MCF 10A (cell line): ENCODE measurements around the gene SETBP1. TPM values are rescaled to one million over a fixed set of nuclear protein-coding genes. Genes with fewer than 3 reads are reported as not detected.

Experiments
- Bru-seq: library from RNA; stranded (reverse); fragments of 400-500 nt; gene quantifications from one replicate; lab custom pipeline; 2021; lab: Mats Ljungman, UMichigan
- BruChase-seq, 2 experiments: library from RNA; stranded (reverse); fragments of 400-500 nt; gene quantifications; one replicate each; lab custom pipeline; 2021; lab: Mats Ljungman, UMichigan
- BruUV-seq: library from RNA; stranded (reverse); fragments of 400-500 nt; replicated peaks from 2 replicates; lab custom pipeline; 2021; lab: Mats Ljungman, UMichigan
- CTCF ChIA-PET: fragments of 300-600 bp; sonication (Branson Sonifier 250); formaldehyde crosslinking; extraction: SDS; loops from one replicate; lab custom pipeline; 2021; ENCODE audit warnings: antibody characterized with exemption, inconsistent platforms; lab: Yijun Ruan, JAX
- POLR2A ChIA-PET: fragments of 300-600, 350-650 bp; sonication (Branson Sonifier 250); formaldehyde crosslinking; extraction: SDS; loops from one replicate; lab custom pipeline; 2020; ENCODE audit warnings: antibody characterized with exemption, inconsistent platforms; lab: Yijun Ruan, JAX
- DNase-seq: peaks from one replicate; pipeline ENCODE4 v3.0.0-alpha.2; 2018; ENCODE audit not compliant: unreplicated experiment
- H3K27ac Mint-ChIP-seq: one replicate; pipeline ENCODE4 v1.8.0; 2022; ENCODE audit warnings: mild to moderate bottlenecking, low read depth, mixed read lengths; ENCODE audit not compliant: unreplicated experiment
- H3K27me3 Mint-ChIP-seq: one replicate; pipeline ENCODE4 v1.8.0; 2022; ENCODE audit warnings: mixed read lengths; ENCODE audit not compliant: insufficient read depth, unreplicated experiment
- H3K36me3 Mint-ChIP-seq: one replicate; pipeline ENCODE4 v1.8.0; 2022; ENCODE audit warnings: mild to moderate bottlenecking, moderate library complexity, mixed read lengths; ENCODE audit not compliant: insufficient read depth, unreplicated experiment
- H3K4me1 Mint-ChIP-seq: one replicate; pipeline ENCODE4 v1.8.0; 2022; ENCODE audit warnings: mixed read lengths; ENCODE audit not compliant: insufficient read depth, unreplicated experiment
- H3K4me3 Mint-ChIP-seq: one replicate; pipeline ENCODE4 v1.8.0; 2022; ENCODE audit warnings: mild to moderate bottlenecking, moderate library complexity, mixed read lengths; ENCODE audit not compliant: unreplicated experiment
- H3K9me3 Mint-ChIP-seq: one replicate; pipeline ENCODE4 v1.8.0; 2022; ENCODE audit warnings: mixed read lengths; ENCODE audit not compliant: unreplicated experiment
- CTCF ChIP-seq: fragments of 200-600 bp; IDR thresholded peaks from one replicate; pipeline ENCODE4 v1.8.0; 2022; ENCODE audit warnings: antibody characterized with exemption, mild to moderate bottlenecking; ENCODE audit not compliant: unreplicated experiment
- intact Hi-C: fragments of 100-400 bp; cut with micrococcal nuclease; formaldehyde crosslinking; loops from 2 replicates; pipeline ENCODE4 v1.14.1; 2022
- long read RNA-seq: library from polyadenylated mRNA; stranded (forward); transcript quantifications from one replicate; pipeline ENCODE4 v2.0.0, GENCODE V29; 2022
- total RNA-seq: library from RNA; stranded (reverse); gene quantifications from 2 replicates; pipeline ENCODE4 v1.2.3, GENCODE V29; 2022

SETBP1 gene
- total RNA-seq (4.8 and 4.9 TPM in 2 replicates), Bru-seq, nascent RNA (percentile 49 among the genes with signal in this experiment), BruChase-seq, experiment 1, labeled RNA remaining after a 6-hour chase (percentile 44 among the genes with signal in this experiment), BruChase-seq, experiment 2, labeled RNA remaining after a 2-hour chase (percentile 46 among the genes with signal in this experiment)
- long read RNA-seq, partial matches to known transcripts, result 0 of 3 reads
- long read RNA-seq, other reads (novel, unspliced or antisense), result 3 of 3 reads

- H3K4me3 Mint-ChIP-seq, result peak within 1 kb of the TSS; percentile 71
- H3K27ac Mint-ChIP-seq, result peak within 1 kb of the TSS; percentile 31
- no TSS peak for BruUV-seq
- H3K27me3 Mint-ChIP-seq, result no peaks in the 10 kb centered on the region
- POLR2A ChIA-PET, result interaction anchor here (0.6 kb wide), 1 partner anchor 542 kb away, joined by 3 read pairs; no protein-coding TSS in a partner anchor
- CTCF ChIA-PET, result interaction anchor here (0.5 to 1.2 kb wide), 6 partner anchors 43 to 705 kb away, joined by 3 to 4 read pairs (median 3); no protein-coding TSS in a partner anchor
- H3K4me1 Mint-ChIP-seq, result no peaks in the 10 kb centered on the region
- no peak for TF ChIP-seq CTCF
- H3K9me3 Mint-ChIP-seq, result no peaks in the 10 kb centered on the region
- intact Hi-C loops, result loop anchor here (10.0 kb wide), 1 partner anchor 54 kb away; no protein-coding TSS in a partner anchor
- H3K36me3 Mint-ChIP-seq, result no peaks in the 10 kb centered on the region
- DNase-seq, result peak; percentile 23
These were observed at the start of gene SETBP1 for GRCh38 chr18:44680273-44681075. Gene SETBP1, plus strand, starts transcription at chr18:44680888. Its CDS starts 20,459 bp downstream, at chr18:44701347.

GRCh38 chr18:44632469-44633145 is 48.1 kb upstream of the SETBP1 start:
- no peak overlapping the region for H3K27ac Mint-ChIP-seq
- H3K9me3 Mint-ChIP-seq, result no peaks in the 10 kb centered on the region
- CTCF ChIA-PET, result no interaction called here

GRCh38 chr18:44635546-44635945 is 45.1 kb upstream of the SETBP1 start:
- ChIA-PET POLR2A (interaction anchor here (0.9 kb wide), 1 partner anchor 70 kb away, joined by 4 read pairs; no protein-coding TSS in a partner anchor), CTCF (interaction anchor here (0.7 kb wide), 1 partner anchor 1014 kb away, joined by 3 read pairs; no protein-coding TSS in a partner anchor)
- Mint-ChIP-seq H3K4me3 (no peak overlapping the region), H3K4me1 (peaks cover 22% of the 10 kb centered on the region), H3K27me3 (no peaks in the 10 kb centered on the region), H3K9me3 (no peaks in the 10 kb centered on the region), H3K27ac (no peak overlapping the region), H3K36me3 (no peaks in the 10 kb centered on the region)
- no peak for TF ChIP-seq CTCF
- DNase-seq, result no peak
- intact Hi-C loops, result no loop called here
- BruUV-seq, result no TSS peak

More at GRCh38 chr18:44632469-44633145, 48.1 kb upstream of the SETBP1 start:
- no peaks in the 10 kb centered on the region for H3K27me3 Mint-ChIP-seq
- H3K36me3 Mint-ChIP-seq, result no peaks in the 10 kb centered on the region
- POLR2A ChIA-PET, result no interaction called here
- no peak for DNase-seq
- intact Hi-C loops, result no loop called here
- no TSS peak for BruUV-seq
- H3K4me3 Mint-ChIP-seq, result no peak overlapping the region
- peaks cover 13% of the 10 kb centered on the region for H3K4me1 Mint-ChIP-seq
- TF ChIP-seq CTCF, result no peak
